ENCODE measurements around the gene ZNF775.

The ZNF775 gene

GRCh38 chr7:150371131-150371995, 7.8 kb upstream of the ZNF775 start:
- no peak for TF ChIP-seq CTCF (IDR thresholded peaks at IDR 0.05)

GRCh38 chr7:150371996-150372270, 7.2 kb upstream of the ZNF775 start:
- no peak for TF ChIP-seq CTCF (IDR thresholded peaks at IDR 0.05)

GRCh38 chr7:150372271-150373048, 6.7 kb upstream of the ZNF775 start:
- no peak for TF ChIP-seq CTCF (IDR thresholded peaks at IDR 0.05)

GRCh38 chr7:150373049-150373801, 5.9 kb upstream of the ZNF775 start:
- no peak for TF ChIP-seq CTCF (IDR thresholded peaks at IDR 0.05)

- no peak for TF ChIP-seq CTCF (IDR thresholded peaks at IDR 0.05)
Observed at GRCh38 chr7:150374026-150374425, 5.1 kb upstream of the ZNF775 start.

- TF ChIP-seq CTCF (IDR thresholded peaks at IDR 0.05), result no peak
Observed at GRCh38 chr7:150374472-150374871, 4.7 kb upstream of the ZNF775 start.

GRCh38 chr7:150375662-150376521, 3.2 kb upstream of the ZNF775 start:
- no peak for TF ChIP-seq CTCF (IDR thresholded peaks at IDR 0.05)
